ENCODE data around the gene TFB1M.

Gene TFB1M

GRCh38 chr6:155297669-155298068 is 16.6 kb downstream of the TFB1M start:
- no peak for TF ChIP-seq CTCF (conservative IDR thresholded peaks at IDR 0.05; ENCODE audit: low read depth, low read length)
- no peak overlapping the region for H3K4me3 ChIP-seq (ENCODE audit: low read length)

GRCh38 chr6:155292711-155293110 is 21.6 kb downstream of the TFB1M start:
- TF ChIP-seq CTCF (conservative IDR thresholded peaks at IDR 0.05; ENCODE audit: low read depth, low read length), result no peak
- no peak for DNase-seq (ENCODE audit: low read depth)
- H3K4me3 ChIP-seq (ENCODE audit: low read length), result no peak overlapping the region

More at GRCh38 chr6:155297669-155298068, 16.6 kb downstream of the TFB1M start:
- DNase-seq (ENCODE audit: low read depth), result no peak

- TF ChIP-seq CTCF (conservative IDR thresholded peaks at IDR 0.05; ENCODE audit: low read depth, low read length), result no peak
- no peak for DNase-seq (ENCODE audit: low read depth)
- H3K4me3 ChIP-seq (ENCODE audit: low read length), result no peak overlapping the region
Measured at GRCh38 chr6:155291291-155291690, 23.0 kb downstream of the TFB1M start.

GRCh38 chr6:155290491-155290890 is 23.8 kb downstream of the TFB1M start:
- no peak overlapping the region for H3K4me3 ChIP-seq (ENCODE audit: low read length)
- no peak for TF ChIP-seq CTCF (conservative IDR thresholded peaks at IDR 0.05; ENCODE audit: low read depth, low read length)
- no peak for DNase-seq (ENCODE audit: low read depth)

- no peak for DNase-seq (ENCODE audit: low read depth)
- no peak overlapping the region for H3K4me3 ChIP-seq (ENCODE audit: low read length)
- peak; percentile 10 for TF ChIP-seq CTCF (conservative IDR thresholded peaks at IDR 0.05; ENCODE audit: low read depth, low read length)
Measured at GRCh38 chr6:155287762-155288161, 26.5 kb downstream of the TFB1M start.

GRCh38 chr6:155284775-155285174 is 29.5 kb downstream of the TFB1M start:
- H3K4me3 ChIP-seq (ENCODE audit: low read length), result no peak overlapping the region
- no peak for DNase-seq (ENCODE audit: low read depth)
- no peak for TF ChIP-seq CTCF (conservative IDR thresholded peaks at IDR 0.05; ENCODE audit: low read depth, low read length)

- no peak for TF ChIP-seq CTCF (conservative IDR thresholded peaks at IDR 0.05; ENCODE audit: low read depth, low read length)
- no peak overlapping the region for H3K4me3 ChIP-seq (ENCODE audit: low read length)
- DNase-seq (ENCODE audit: low read depth), result no peak
Measured at GRCh38 chr6:155278319-155279049, 35.8 kb downstream of the TFB1M start.

All from retinal pigment epithelial cell (primary cell).